Erythroblast (primary cell): Measurements from ENCODE around the gene CSRP2.

ENCODE experiments used
- GATA1 ChIP-seq: IDR thresholded peaks from 2 replicates; pipeline ENCODE4 v1.6.1; 2011; ENCODE audit warnings: low read depth, mild to moderate bottlenecking, control low read depth, low read length, moderate library complexity
- POLR2A ChIP-seq: IDR thresholded peaks from 2 replicates; pipeline ENCODE4 v1.6.1; 2011; ENCODE audit warnings: mild to moderate bottlenecking, low read length

DNA sequence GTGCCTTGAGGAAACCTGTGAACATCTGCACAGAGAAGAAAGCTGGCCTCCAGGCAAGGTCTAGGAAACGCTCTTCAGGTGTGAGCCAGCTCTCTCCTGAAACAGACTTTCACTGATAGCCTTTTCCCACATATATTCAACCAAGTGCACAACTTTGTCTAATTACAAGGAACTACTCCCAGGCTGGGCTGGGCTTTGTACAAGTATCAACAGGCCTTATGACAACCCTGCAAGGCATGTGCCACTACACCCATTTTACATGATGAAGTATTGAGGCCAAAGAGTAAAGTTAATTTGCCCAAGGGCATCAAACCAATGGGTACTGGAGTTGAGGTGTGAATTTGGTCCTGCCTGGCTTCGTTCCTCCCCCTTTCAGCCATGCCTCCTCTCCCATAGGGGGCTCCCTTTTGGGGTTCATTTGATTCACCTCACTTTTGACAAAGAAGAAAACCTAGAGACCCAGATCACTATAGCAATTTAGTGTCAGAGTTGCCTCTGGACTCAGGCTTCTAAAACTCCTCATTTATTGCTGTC lies 2.1 kb downstream of the CSRP2 start:
- no peak for TF ChIP-seq POLR2A
- TF ChIP-seq GATA1 = no peak
